GM23248 (cell line): Measurements from ENCODE around the gene MORN1. TPM values are rescaled to one million over a fixed set of nuclear protein-coding genes. Genes with fewer than 3 reads are reported as not detected.

Experiments
- DNase-seq: peaks from one replicate; pipeline ENCODE4 v3.0.0-alpha.2; 2015
- H2AFZ ChIP-seq: fragments of 200-600 bp; sonication (generic); 2 replicates; pipeline ENCODE4 v1.6.1; 2016; ENCODE audit warnings: antibody characterized with exemption
- H3F3A ChIP-seq: fragments of 200-600 bp; sonication (generic); 2 replicates; pipeline ENCODE4 v1.6.1; 2016; ENCODE audit warnings: mild to moderate bottlenecking, antibody characterized with exemption, mixed run types; ENCODE audit not compliant: insufficient read depth
- H3K27ac ChIP-seq: fragments of 200-600 bp; sonication (generic); 2 replicates; pipeline ENCODE4 v1.5.1; 2016; ENCODE audit warnings: mild to moderate bottlenecking
- H3K27me3 ChIP-seq: fragments of 200-600 bp; sonication (generic); replicated peaks from 2 replicates; pipeline ENCODE4 v1.6.1; 2016; ENCODE audit warnings: mild to moderate bottlenecking; ENCODE audit not compliant: insufficient read depth
- H3K36me3 ChIP-seq: fragments of 200-600 bp; sonication (generic); 2 replicates; pipeline ENCODE4 v1.6.1; 2016; ENCODE audit warnings: low read depth, mild to moderate bottlenecking
- H3K4me1 ChIP-seq: fragments of 200-600 bp; sonication (generic); 2 replicates; pipeline ENCODE4 v1.6.1; 2016; ENCODE audit warnings: mild to moderate bottlenecking; ENCODE audit not compliant: insufficient read depth
- H3K4me2 ChIP-seq: fragments of 200-600 bp; sonication (generic); one replicate; pipeline ENCODE4 v1.6.1; 2016; ENCODE audit warnings: mild to moderate bottlenecking; ENCODE audit not compliant: unreplicated experiment
- H3K4me3 ChIP-seq: fragments of 200-600 bp; sonication (generic); 2 replicates; pipeline ENCODE4 v1.5.1; 2016; ENCODE audit warnings: mild to moderate bottlenecking
- H3K79me2 ChIP-seq: fragments of 200-600 bp; sonication (generic); 2 replicates; pipeline ENCODE4 v1.6.1; 2016; ENCODE audit warnings: mild to moderate bottlenecking; ENCODE audit not compliant: insufficient read depth
- H3K9ac ChIP-seq: fragments of 200-600 bp; sonication (generic); 2 replicates; pipeline ENCODE4 v1.6.1; 2016; ENCODE audit warnings: mild to moderate bottlenecking
- H3K9me2 ChIP-seq: fragments of 200-600 bp; sonication (generic); 2 replicates; pipeline ENCODE4 v1.6.1; 2016; ENCODE audit warnings: mixed run types, mild to moderate bottlenecking, moderate library complexity; ENCODE audit not compliant: insufficient read depth
- H3K9me3 ChIP-seq: fragments of 200-600 bp; sonication (generic); one replicate; pipeline ENCODE4 v1.6.1; 2017; ENCODE audit warnings: low read depth
- H4K20me1 ChIP-seq: fragments of 200-600 bp; sonication (generic); 2 replicates; pipeline ENCODE4 v1.6.0; 2016; ENCODE audit not compliant: insufficient read depth
- EZH2 ChIP-seq: fragments of 200-600 bp; sonication (generic); IDR thresholded peaks from 2 replicates; pipeline ENCODE4 v1.6.1; 2018; ENCODE audit warnings: antibody characterized with exemption, mild to moderate bottlenecking; ENCODE audit not compliant: insufficient read depth, poor library complexity, severe bottlenecking
- EZH2phosphoT487 ChIP-seq: fragments of 200-600 bp; sonication (generic); IDR thresholded peaks from 2 replicates; pipeline ENCODE4 v1.6.1; 2018; ENCODE audit warnings: antibody characterized with exemption, moderate library complexity, mild to moderate bottlenecking, low read depth; ENCODE audit not compliant: insufficient read depth
- WGBS, 2 experiments: methylation state at CpG; one replicate each; pipeline ENCODE4 v1.1.6; 2015 to 2017; ENCODE audit warnings: low lambda C conversion rate in 2 of 2, low coverage in 1 of 2; ENCODE audit errors: missing lambda C conversion rate in 2 of 2; 5-methylcytosine and 5-hydroxymethylcytosine counted together
- in situ Hi-C: fragments of 300-500 bp; cut with MboI; formaldehyde crosslinking; loops from 2 replicates; pipeline ENCODE4 v1.15.0; 2020
- polyA plus RNA-seq: library from polyadenylated mRNA; unstranded; fragments of >200 nt; fragmentation: Nextera tagmentation; extraction: Ambion mirVana; gene quantifications from 2 replicates; pipeline ENCODE4 v1.2.1, GENCODE V29; 2016
- total RNA-seq: library from RNA; depleted of rRNA; stranded (reverse); fragments of >200 nt; shearing (Covaris generic); gene quantifications from 2 replicates; pipeline ENCODE4 v1.2.3, GENCODE V29; 2014; rRNA removed

Gene MORN1
- total and polyA plus RNA-seq, 2 experiments from 2014 or later, result 7.2 to 8.8 TPM

DNA sequence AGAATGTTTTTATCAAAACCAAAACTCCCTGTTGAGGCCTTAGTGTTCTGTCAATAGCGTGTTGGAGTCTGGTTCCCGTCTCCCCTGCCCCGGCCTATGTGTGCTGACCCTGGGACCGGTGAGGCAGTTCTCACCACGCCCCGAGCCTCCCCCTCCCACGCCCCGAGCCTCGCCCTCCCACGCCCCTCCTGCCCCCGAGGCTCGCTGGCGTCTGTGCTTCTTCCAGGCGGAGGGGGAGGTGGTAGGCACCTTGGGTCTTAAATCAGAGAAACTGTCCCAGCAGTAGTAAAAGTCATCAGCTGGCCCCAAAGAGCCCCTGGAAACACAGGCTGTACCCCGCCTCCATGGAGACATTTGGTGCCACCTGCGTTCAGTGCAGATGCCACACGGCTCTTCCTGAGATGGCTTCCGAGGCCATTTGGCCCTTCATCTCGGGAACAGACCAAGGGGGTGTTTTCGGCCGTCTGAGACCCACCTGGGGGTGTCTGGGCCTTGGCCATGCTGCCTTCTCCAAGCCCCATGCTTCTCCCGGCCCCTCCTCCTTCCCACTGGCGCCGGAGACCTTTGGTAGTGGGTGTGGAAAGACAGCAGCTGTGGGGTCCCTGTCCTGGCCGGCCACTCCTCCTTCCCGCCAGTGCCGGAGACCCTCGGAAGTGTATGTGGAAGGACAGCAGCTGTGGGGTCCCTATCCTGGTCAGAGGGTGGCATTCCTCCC lies 118.5 kb downstream of the MORN1 start:
- DNase-seq, result no peak
- H3K27ac ChIP-seq, result no peak overlapping the region
- peak overlapping the region; percentile 14; the same call in 1 of the 2 replicates for H3K9ac ChIP-seq
- peaks cover 14% of the 10 kb centered on the region; the same call in 1 of the 2 replicates for H4K20me1 ChIP-seq
- H3K9me3 ChIP-seq, result no peaks in the 10 kb centered on the region
- no peaks in the 10 kb centered on the region for H3K9me2 ChIP-seq
- no peak overlapping the region for H2AFZ ChIP-seq
- peaks cover 30% of the 10 kb centered on the region for H3K4me1 ChIP-seq
- TF ChIP-seq EZH2 (no peak), EZH2phosphoT487 (no peak)
- H3K4me2 ChIP-seq, result no peak overlapping the region
- H3K36me3 ChIP-seq, result no peaks in the 10 kb centered on the region
- H3K27me3 ChIP-seq, result no peaks in the 10 kb centered on the region
- peaks cover 100% of the 10 kb centered on the region for H3K79me2 ChIP-seq
- WGBS, 2 experiments, result 59 to 68% methylated on average over 27 to 28 of the region's 28 CpGs
- peaks cover 5% of the 10 kb centered on the region; the same call in 1 of the 2 replicates for H3F3A ChIP-seq
- in situ Hi-C loops, result no loop called here
- H3K4me3 ChIP-seq, result no peak overlapping the region

DNA sequence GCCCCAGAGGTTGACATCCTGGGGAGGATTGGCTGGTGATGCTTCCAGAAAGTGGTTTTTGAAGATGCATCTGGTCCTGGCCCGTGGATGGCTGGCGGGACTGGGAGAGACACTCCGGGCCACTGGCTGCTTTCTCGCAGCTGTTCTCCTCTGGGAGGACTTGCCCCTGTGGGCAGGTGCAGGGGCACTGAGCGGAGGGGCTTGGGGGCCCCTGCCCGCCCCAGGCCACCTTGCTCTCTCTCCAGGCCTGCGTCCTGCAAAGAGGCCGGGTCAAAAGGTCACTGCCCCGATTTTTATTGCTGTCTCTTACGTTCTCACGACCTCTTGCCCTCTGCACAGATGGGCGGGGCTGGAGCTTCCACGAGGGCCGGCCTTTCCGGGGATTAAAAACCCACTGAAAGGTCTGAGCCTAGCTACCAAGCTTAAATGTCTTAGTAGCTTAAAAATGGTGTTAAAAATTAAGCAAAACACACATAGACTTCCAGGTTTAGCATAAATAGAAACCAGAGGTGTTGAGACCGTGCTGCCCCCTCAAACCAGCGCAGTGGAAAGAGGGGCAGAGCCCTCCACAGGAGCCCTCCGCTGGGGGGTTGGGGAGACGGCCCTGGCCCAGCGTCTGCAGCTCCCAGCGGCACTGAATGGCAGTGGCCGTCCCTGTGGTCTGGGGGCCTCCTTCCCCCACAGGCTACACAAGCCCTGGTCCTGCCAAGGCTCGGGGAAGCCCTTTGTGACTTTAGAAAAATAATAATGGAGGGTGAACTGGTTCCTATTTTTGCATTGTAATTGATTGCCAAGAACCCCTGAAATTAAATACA lies 119.3 kb downstream of the MORN1 start:
- no peaks in the 10 kb centered on the region for H3K9me2 ChIP-seq
- H3K4me3 ChIP-seq, result no peak overlapping the region
- H3F3A ChIP-seq, result peaks cover 4% of the 10 kb centered on the region; the same call in 1 of the 2 replicates
- H3K27ac ChIP-seq, result no peak overlapping the region
- no peak for DNase-seq
- no peak overlapping the region for H2AFZ ChIP-seq
- in situ Hi-C loops, result no loop called here
- H3K79me2 ChIP-seq, result peaks cover 100% of the 10 kb centered on the region
- peaks cover 29% of the 10 kb centered on the region for H3K4me1 ChIP-seq
- H3K4me2 ChIP-seq, result no peak overlapping the region
- no peaks in the 10 kb centered on the region for H3K27me3 ChIP-seq
- H3K36me3 ChIP-seq, result no peaks in the 10 kb centered on the region
- H4K20me1 ChIP-seq, result peaks cover 12% of the 10 kb centered on the region; the same call in 1 of the 2 replicates
- TF ChIP-seq EZH2 (no peak), EZH2phosphoT487 (no peak)
- peak overlapping the region; percentile 14; the same call in 1 of the 2 replicates for H3K9ac ChIP-seq
- H3K9me3 ChIP-seq, result no peaks in the 10 kb centered on the region
- 61 to 62% methylated on average over 23 of the region's 23 CpGs for WGBS, 2 experiments

Other genes with a start within 250 kb of the MORN1 start
- 33.4 and 34.5 TPM in 2 replicates for gene FAAP20, start 196.8 kb downstream of the MORN1 start, total RNA-seq
- gene FAAP20, start 196.8 kb downstream of the MORN1 start, polyA plus RNA-seq, result 122 and 127 TPM in 2 replicates
- 23.1 and 26.8 TPM in 2 replicates for gene SKI, start 163.2 kb downstream of the MORN1 start, total RNA-seq
- 3.8 and 4.0 TPM in 2 replicates for gene SKI, start 163.2 kb downstream of the MORN1 start, polyA plus RNA-seq
- 69.7 and 135 TPM in 2 replicates for gene RER1, start 287 bp upstream of the MORN1 start, total RNA-seq
- 328 and 331 TPM in 2 replicates for gene RER1, start 287 bp upstream of the MORN1 start, polyA plus RNA-seq
- gene PEX10, start 21.0 kb upstream of the MORN1 start, total RNA-seq, result 51.3 and 59.1 TPM in 2 replicates
- gene PEX10, start 21.0 kb upstream of the MORN1 start, polyA plus RNA-seq, result 24.7 and 29.1 TPM in 2 replicates
- 0.13 TPM in 1 of 2 replicates, not detected in the other for gene PLCH2, start 84.7 kb upstream of the MORN1 start, total RNA-seq
- gene PLCH2, start 84.7 kb upstream of the MORN1 start, polyA plus RNA-seq, result not detected in 2 replicates
- 29.7 and 35.5 TPM in 2 replicates for gene PANK4, start 135.0 kb upstream of the MORN1 start, total RNA-seq
- 15.5 and 18.0 TPM in 2 replicates for gene PANK4, start 135.0 kb upstream of the MORN1 start, polyA plus RNA-seq
- 1.1 TPM in 1 of 2 replicates, not detected in the other for gene HES5, start 138.7 kb upstream of the MORN1 start, total RNA-seq
- not detected in 2 replicates for gene HES5, start 138.7 kb upstream of the MORN1 start, polyA plus RNA-seq
- 4.7 and 13.3 TPM in 2 replicates for gene TNFRSF14, start 164.8 kb upstream of the MORN1 start, total RNA-seq
- 7.8 and 7.9 TPM in 2 replicates for gene TNFRSF14, start 164.8 kb upstream of the MORN1 start, polyA plus RNA-seq
- 8.5 and 11.3 TPM in 2 replicates for gene PRXL2B, start 195.2 kb upstream of the MORN1 start, total RNA-seq
- 12.4 and 13.5 TPM in 2 replicates for gene PRXL2B, start 195.2 kb upstream of the MORN1 start, polyA plus RNA-seq
- gene MMEL1, start 241.5 kb upstream of the MORN1 start, total RNA-seq, result not detected in 2 replicates
- not detected in 2 replicates for gene MMEL1, start 241.5 kb upstream of the MORN1 start, polyA plus RNA-seq